Mucosa of rectum (tissue), 2 donors: ENCODE results near the gene SPRR2G.
"Not testable (repeated sequence)": the region's sequence is repeated elsewhere in the genome, so short reads cannot be mapped to it uniquely, and the experiment has no call there.

Source experiments
- H3K27ac ChIP-seq, 2 donors: one replicate each; pipeline ENCODE4 v1.7.0; 2013; ENCODE audit warnings: inconsistent platforms in 2 of 2, low read depth in 2 of 2, low read length in 2 of 2
- H3K27me3 ChIP-seq, 2 donors: one replicate each; pipeline ENCODE4 v1.7.0; 2013; ENCODE audit warnings: low read length in 2 of 2; ENCODE audit not compliant: control insufficient read depth in 2 of 2, insufficient read depth in 2 of 2
- H3K36me3 ChIP-seq, 2 donors: one replicate each; pipeline ENCODE4 v1.7.0; 2013; ENCODE audit warnings: low read length in 2 of 2; ENCODE audit not compliant: control insufficient read depth in 2 of 2, insufficient read depth in 2 of 2
- H3K4me1 ChIP-seq, 2 donors: one replicate each; pipeline ENCODE4 v1.7.0; 2013; ENCODE audit warnings: low read length in 2 of 2, mild to moderate bottlenecking in 1 of 2; ENCODE audit not compliant: control insufficient read depth in 2 of 2, insufficient read depth in 2 of 2
- H3K4me3 ChIP-seq, 2 donors: one replicate each; pipeline ENCODE4 v1.7.0; 2013; ENCODE audit warnings: low read length in 2 of 2
- H3K9ac ChIP-seq, 2 donors: one replicate each; pipeline ENCODE4 v1.7.0; 2013; ENCODE audit warnings: low read length in 2 of 2, low read depth in 1 of 2, mild to moderate bottlenecking in 1 of 2
- H3K9me3 ChIP-seq, 2 donors: one replicate each; pipeline ENCODE4 v1.7.0; 2013; ENCODE audit warnings: low read length in 2 of 2; ENCODE audit not compliant: control insufficient read depth in 2 of 2
- donor health status: healthy.
- donor health status: Normal muscosa, but diverticular disease.

The SPRR2G gene

GRCh38 chr1:153152481-153152880, 1.8 kb upstream of the SPRR2G start:
- Histone ChIP-seq H3K9ac (no peak overlapping the region), H3K9me3 (no peaks in the 10 kb centered on the region), H3K27me3 (peaks cover 0 to 3% of the 10 kb centered on the region in 2 donors), H3K4me1 (no peaks in the 10 kb centered on the region), H3K4me3 (no peak overlapping the region), H3K27ac (no peak overlapping the region), H3K36me3 (no peaks in the 10 kb centered on the region)

DNA sequence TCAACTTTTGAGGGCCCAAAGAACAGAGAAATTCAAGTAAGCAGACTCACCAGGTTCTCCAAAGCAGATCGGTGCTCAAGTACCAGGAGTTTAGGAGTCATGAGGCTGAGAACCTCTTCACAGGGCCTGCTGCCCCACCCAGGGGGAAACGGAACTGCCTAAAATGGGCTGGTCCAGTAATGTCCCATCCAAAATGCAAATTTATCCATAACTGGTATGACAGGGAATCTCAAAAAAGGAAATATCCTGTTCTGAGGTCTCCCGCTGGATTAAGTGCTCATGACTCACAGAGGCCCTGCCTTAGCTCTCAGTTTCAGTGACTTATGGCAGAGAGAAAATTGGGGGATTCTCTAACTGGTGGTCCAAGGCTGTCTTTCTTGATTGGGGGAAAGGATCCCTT, 9.3 kb downstream of the SPRR2G start:
- H3K4me3 ChIP-seq, result no peak overlapping the region
- H3K27me3 ChIP-seq, result no peaks in the 10 kb centered on the region
- no peak overlapping the region for H3K9ac ChIP-seq
- H3K9me3 ChIP-seq, result no peaks in the 10 kb centered on the region
- H3K27ac ChIP-seq, result no peak overlapping the region
- no peaks in the 10 kb centered on the region for H3K36me3 ChIP-seq
- H3K4me1 ChIP-seq, result no peaks in the 10 kb centered on the region

DNA sequence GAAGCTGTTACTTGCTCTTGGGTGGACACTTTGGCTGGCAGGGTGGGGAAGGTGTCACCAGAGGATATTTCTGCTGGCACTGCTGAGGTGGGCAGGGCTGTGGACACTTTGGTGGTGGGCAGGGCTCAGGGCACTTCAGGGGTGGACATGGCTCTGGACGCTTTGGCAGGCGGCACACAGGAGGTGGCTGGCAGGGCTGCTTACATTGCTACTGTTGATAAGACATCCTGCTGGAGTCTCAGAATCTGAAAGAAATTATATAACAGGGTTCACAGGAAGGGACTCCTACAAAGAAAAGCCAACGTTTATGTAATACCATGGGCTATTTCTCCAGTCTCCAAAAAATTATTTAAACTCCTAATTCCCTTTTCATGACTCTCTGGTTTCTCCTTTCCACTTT, 10.2 kb downstream of the SPRR2G start:
- H3K9me3 ChIP-seq, result no peaks in the 10 kb centered on the region
- H3K36me3 ChIP-seq, result no peaks in the 10 kb centered on the region
- H3K27ac ChIP-seq, result no peak overlapping the region
- no peaks in the 10 kb centered on the region for H3K27me3 ChIP-seq
- H3K4me1 ChIP-seq, result no peaks in the 10 kb centered on the region
- H3K9ac ChIP-seq, result no peak overlapping the region
- H3K4me3 ChIP-seq, result no peak overlapping the region

DNA sequence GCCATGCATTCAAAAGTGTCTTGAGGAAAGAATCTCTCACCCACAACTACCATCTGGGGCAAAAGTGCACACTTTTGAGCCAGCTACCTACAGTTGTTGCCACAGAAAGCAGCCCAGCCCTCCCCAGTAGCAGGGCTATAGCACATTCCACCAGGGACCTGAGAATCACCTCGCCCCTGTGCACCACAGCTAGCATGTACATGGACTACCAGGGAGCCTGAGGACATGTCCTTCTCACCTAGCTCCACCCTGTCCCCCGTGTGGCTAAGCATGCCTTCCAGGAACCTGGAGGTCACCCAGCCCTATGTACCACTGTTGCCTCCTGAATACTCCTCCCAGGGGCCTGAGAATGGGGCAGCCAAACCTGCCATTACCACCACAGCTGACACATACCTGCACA, 16.9 kb downstream of the SPRR2G start:
- Histone ChIP-seq H3K4me1 (no peaks in the 10 kb centered on the region), H3K27ac (no peak overlapping the region), H3K9me3 (no peaks in the 10 kb centered on the region), H3K27me3 (peaks cover 0 to 2% of the 10 kb centered on the region in 2 donors), H3K9ac (no peak overlapping the region), H3K36me3 (no peaks in the 10 kb centered on the region), H3K4me3 (no peak overlapping the region)

GRCh38 chr1:153133267-153133666, 17.4 kb downstream of the SPRR2G start:
- Histone ChIP-seq H3K4me1 (no peaks in the 10 kb centered on the region), H3K9ac (no peak overlapping the region), H3K27me3 (peaks cover 0 to 2% of the 10 kb centered on the region in 2 donors), H3K4me3 (no peak overlapping the region), H3K27ac (no peak overlapping the region), H3K36me3 (no peaks in the 10 kb centered on the region), H3K9me3 (no peaks in the 10 kb centered on the region)

DNA sequence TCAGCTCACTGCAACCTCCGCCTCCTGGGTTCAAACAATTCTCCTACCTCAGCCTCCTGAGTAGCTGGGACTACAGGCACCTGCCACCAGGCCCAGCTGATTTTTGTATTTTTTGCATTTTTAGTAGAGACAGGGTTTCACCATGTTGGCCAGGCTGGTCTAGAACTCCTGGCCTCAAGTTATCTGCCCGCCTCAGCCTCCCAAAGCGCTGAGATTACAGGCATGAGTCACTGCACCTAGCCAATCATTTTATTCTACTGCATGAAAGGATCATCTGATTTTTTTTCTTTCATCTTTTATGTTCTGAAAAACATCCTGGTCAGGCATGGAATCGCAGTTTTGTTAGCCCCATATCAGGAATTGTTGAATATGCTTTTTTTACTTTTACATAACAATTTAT, 22.0 kb downstream of the SPRR2G start:
- not testable (repeated sequence) for H3K27me3 ChIP-seq, H3K9me3 ChIP-seq, H3K9ac ChIP-seq, H3K36me3 ChIP-seq, H3K27ac ChIP-seq, H3K4me3 ChIP-seq, H3K4me1 ChIP-seq

DNA sequence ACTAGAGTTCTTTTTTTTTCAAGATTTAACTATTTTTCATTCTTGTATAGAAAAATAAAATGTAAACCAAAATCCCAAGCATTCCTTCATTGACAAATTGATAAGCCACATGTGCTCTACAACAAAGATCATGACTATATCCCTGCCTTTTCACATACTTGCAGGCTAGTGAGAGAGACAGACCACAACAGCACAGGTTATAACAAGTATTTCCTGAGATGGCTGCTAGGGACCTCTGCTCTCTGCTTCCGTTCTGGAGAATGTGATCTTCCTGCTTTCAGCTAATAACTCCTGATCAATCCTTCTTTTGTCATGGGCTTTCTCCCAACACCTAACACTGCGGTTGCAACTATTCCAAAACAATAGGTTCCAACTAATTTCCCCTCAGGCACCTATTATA, 23.4 kb downstream of the SPRR2G start:
- no peaks in the 10 kb centered on the region for H3K9me3 ChIP-seq
- H3K4me3 ChIP-seq, result no peak overlapping the region
- no peak overlapping the region for H3K27ac ChIP-seq
- no peaks in the 10 kb centered on the region for H3K36me3 ChIP-seq
- H3K27me3 ChIP-seq, result peaks cover 0 to 2% of the 10 kb centered on the region in 2 donors
- H3K9ac ChIP-seq, result no peak overlapping the region
- no peaks in the 10 kb centered on the region for H3K4me1 ChIP-seq

DNA sequence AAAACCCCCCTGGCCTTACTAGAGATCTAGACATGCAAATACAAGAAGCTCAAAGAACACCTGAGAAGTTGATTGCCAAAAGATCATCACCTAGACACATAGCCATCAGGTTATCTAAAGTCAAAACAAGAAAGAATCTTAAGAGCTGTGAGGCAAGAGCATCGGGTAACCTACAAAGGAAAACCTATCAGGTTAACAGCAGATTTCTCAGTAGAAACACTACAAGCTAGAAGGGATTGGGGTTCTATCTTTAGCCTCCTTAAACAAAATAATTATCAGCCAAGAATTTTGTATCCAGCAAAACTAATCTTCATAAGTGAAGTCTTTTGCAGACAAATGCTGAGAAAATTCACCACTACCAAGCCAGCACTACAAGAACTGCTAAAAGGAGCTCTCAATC, 25.2 kb downstream of the SPRR2G start:
- Histone ChIP-seq H3K27ac (no peak overlapping the region), H3K36me3 (no peaks in the 10 kb centered on the region), H3K27me3 (peaks cover 0 to 2% of the 10 kb centered on the region in 2 donors), H3K9ac (no peak overlapping the region), H3K4me3 (no peak overlapping the region), H3K9me3 (no peaks in the 10 kb centered on the region), H3K4me1 (no peaks in the 10 kb centered on the region)

DNA sequence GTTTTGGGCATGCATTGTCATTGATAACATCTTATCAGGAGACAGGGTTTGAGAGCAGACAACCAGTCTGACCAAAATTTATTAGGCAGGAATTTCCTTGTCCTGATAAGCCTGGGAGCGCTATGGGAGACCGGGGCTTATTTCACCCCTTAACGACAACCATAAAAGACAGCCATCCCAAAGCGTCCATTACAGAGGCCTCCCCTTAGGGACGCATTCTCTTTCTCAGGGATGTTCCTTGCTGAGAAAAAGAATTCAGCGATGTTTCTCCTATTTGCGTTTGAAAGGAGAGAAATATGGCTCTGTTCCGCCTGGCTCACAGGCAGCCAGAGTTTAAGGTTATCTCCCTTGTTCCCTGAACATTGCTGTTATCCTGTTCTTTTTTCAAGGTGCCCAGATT, 26.9 kb downstream of the SPRR2G start:
- not testable (repeated sequence) for H3K4me3 ChIP-seq, H3K27ac ChIP-seq, H3K9ac ChIP-seq, H3K36me3 ChIP-seq, H3K9me3 ChIP-seq, H3K27me3 ChIP-seq, H3K4me1 ChIP-seq

DNA sequence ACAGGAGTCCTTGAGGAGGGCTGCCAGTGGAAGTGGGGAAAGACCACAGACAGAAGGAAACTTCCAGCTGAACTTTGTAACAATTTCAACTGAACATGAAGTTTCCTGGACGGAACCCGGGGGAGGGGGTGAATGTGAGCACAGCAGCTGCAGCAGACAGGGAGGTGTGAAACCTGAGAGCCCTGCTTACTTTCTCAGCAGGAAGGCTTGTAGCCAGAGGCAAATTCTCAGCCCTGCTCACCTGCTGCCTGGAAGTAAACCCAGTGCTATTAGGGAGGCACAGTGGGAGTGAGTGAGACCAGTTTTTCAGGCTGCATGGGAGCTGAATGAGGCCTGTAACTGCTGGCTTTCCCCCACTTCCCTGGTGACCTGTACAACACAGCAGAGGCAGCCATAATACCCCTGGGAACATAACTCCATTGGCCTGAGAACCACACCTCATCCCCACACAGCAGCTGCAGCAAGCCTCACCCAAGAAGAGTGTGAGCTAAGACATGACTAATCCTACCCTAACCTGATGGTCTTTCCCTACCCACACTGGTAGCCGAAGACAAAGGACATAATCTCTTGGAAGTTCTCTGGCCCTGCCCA, 27.8 kb downstream of the SPRR2G start:
- Histone ChIP-seq H3K36me3 (no peaks in the 10 kb centered on the region), H3K27ac (no peak overlapping the region), H3K9me3 (no peaks in the 10 kb centered on the region), H3K4me3 (no peak overlapping the region), H3K9ac (no peak overlapping the region), H3K4me1 (no peaks in the 10 kb centered on the region), H3K27me3 (no peaks in the 10 kb centered on the region)

DNA sequence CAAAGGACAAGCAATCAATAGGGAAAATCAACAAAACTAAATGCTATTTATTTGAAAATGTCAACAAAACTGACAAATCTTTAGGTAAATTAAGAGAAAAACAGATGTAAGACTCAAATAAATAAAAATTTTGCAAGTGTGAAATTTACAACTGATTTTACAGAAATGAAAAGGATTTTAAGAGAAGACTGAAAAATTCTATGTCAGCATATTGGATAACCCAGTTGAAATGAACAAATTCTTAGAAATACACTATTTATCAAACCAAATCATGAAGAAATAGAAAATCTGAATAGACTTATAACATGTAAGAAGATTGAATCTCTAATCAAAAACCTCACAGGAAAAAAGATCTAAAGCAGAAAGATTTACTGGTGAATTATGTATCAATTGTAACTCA, 29.7 kb downstream of the SPRR2G start:
- H3K27me3 ChIP-seq, result no peaks in the 10 kb centered on the region
- no peaks in the 10 kb centered on the region for H3K36me3 ChIP-seq
- no peak overlapping the region for H3K27ac ChIP-seq
- no peak overlapping the region for H3K4me3 ChIP-seq
- H3K9ac ChIP-seq, result no peak overlapping the region
- H3K9me3 ChIP-seq, result no peaks in the 10 kb centered on the region
- no peaks in the 10 kb centered on the region for H3K4me1 ChIP-seq
